Calu3 (cell line): Measurements from ENCODE around the gene SOX15. TPM values are rescaled to one million over a fixed set of nuclear protein-coding genes. Genes with fewer than 3 reads are reported as not detected.

Source experiments
- BruUV-seq: library from RNA; stranded (reverse); fragments of 400-500 nt; replicated peaks from 2 replicates; lab custom pipeline; 2021; lab: Mats Ljungman, UMichigan
- CTCF ChIA-PET: fragments of 300-600 bp; sonication (Branson Sonifier 250); formaldehyde crosslinking; loops from one replicate; lab custom pipeline; 2022; ENCODE audit warnings: antibody characterized with exemption; lab: Charles Lee
- DNase-seq: peaks from one replicate; pipeline ENCODE4 v3.0.0; 2022
- H3K27ac Mint-ChIP-seq: one replicate; pipeline ENCODE4 v1.8.0; 2022; ENCODE audit warnings: mixed read lengths; ENCODE audit not compliant: unreplicated experiment
- H3K27me3 Mint-ChIP-seq: one replicate; pipeline ENCODE4 v1.8.0; 2022; ENCODE audit warnings: mixed read lengths; ENCODE audit not compliant: unreplicated experiment
- H3K36me3 Mint-ChIP-seq: one replicate; pipeline ENCODE4 v1.8.0; 2022; ENCODE audit warnings: mild to moderate bottlenecking, moderate library complexity, mixed read lengths; ENCODE audit not compliant: insufficient read depth, unreplicated experiment
- H3K4me1 Mint-ChIP-seq: one replicate; pipeline ENCODE4 v1.8.0; 2022; ENCODE audit warnings: mild to moderate bottlenecking, low read depth, mixed read lengths; ENCODE audit not compliant: unreplicated experiment
- H3K4me3 Mint-ChIP-seq: one replicate; pipeline ENCODE4 v1.8.0; 2022; ENCODE audit warnings: mild to moderate bottlenecking, low read depth, moderate library complexity, mixed read lengths; ENCODE audit not compliant: unreplicated experiment
- H3K9me3 Mint-ChIP-seq: one replicate; pipeline ENCODE4 v1.8.0; 2022; ENCODE audit warnings: low read depth, mixed read lengths; ENCODE audit not compliant: unreplicated experiment
- CTCF ChIP-seq: fragments of 200-600 bp; IDR thresholded peaks from one replicate; pipeline ENCODE4 v1.8.0; 2022; ENCODE audit warnings: antibody characterized with exemption; ENCODE audit not compliant: unreplicated experiment
- intact Hi-C: fragments of 100-400 bp; cut with micrococcal nuclease; formaldehyde crosslinking; loops from one replicate; pipeline ENCODE4 v1.10.0; 2022; ENCODE audit not compliant: unreplicated experiment
- total RNA-seq: library from RNA; stranded (reverse); gene quantifications from 2 replicates; pipeline ENCODE4 v1.2.3, GENCODE V29; 2022

Gene SOX15
- total RNA-seq, 1 experiment from 2014 or later, result not detected

- CTCF ChIA-PET, result no interaction called here
- H3K27me3 Mint-ChIP-seq, result no peaks in the 10 kb centered on the region
- no TSS peak for BruUV-seq
- peaks cover 77% of the 10 kb centered on the region for H3K36me3 Mint-ChIP-seq
- H3K4me1 Mint-ChIP-seq, result peaks cover 31% of the 10 kb centered on the region
- intact Hi-C loops, result loop anchor here (5.0 kb wide), 2 partner anchors 126 to 206 kb away; partner anchors contain the start of genes FGF11, TMEM102 and TMEM95
- TF ChIP-seq CTCF, result no peak
- H3K4me3 Mint-ChIP-seq, result peak overlapping the region; percentile 90
- H3K27ac Mint-ChIP-seq, result no peak overlapping the region
- no peak for DNase-seq
- no peaks in the 10 kb centered on the region for H3K9me3 Mint-ChIP-seq
Observed at GRCh38 chr17:7563115-7563869, 26.6 kb downstream of the SOX15 start.

GRCh38 chr17:7562208-7562605 is 27.7 kb downstream of the SOX15 start:
- no TSS peak for BruUV-seq
- intact Hi-C loops, result loop anchor here (5.0 kb wide), 2 partner anchors 125 to 205 kb away; partner anchors contain the start of genes FGF11, TMEM102 and TMEM95
- H3K4me3 Mint-ChIP-seq, result peak overlapping the region; percentile 90
- H3K27me3 Mint-ChIP-seq, result no peaks in the 10 kb centered on the region
- peak overlapping the region; percentile 86 for H3K27ac Mint-ChIP-seq
- no peak for DNase-seq
- H3K36me3 Mint-ChIP-seq, result peaks cover 78% of the 10 kb centered on the region
- H3K4me1 Mint-ChIP-seq, result peaks cover 40% of the 10 kb centered on the region
- CTCF ChIA-PET, result interaction anchor here (2.2 kb wide), 1 partner anchor 126 kb away, joined by 13 read pairs; the partner anchor contains the start of gene TMEM102
- no peaks in the 10 kb centered on the region for H3K9me3 Mint-ChIP-seq
- TF ChIP-seq CTCF, result no peak

GRCh38 chr17:7561589-7562207 is 28.2 kb downstream of the SOX15 start, which contains the start of gene SENP3:
Gene SENP3, plus strand, starts transcription at chr17:7561919. Its CDS starts 1,158 bp downstream, at chr17:7563077.
- intact Hi-C loops, result loop anchor here (1.0 to 5.0 kb wide), 3 partner anchors 47 to 204 kb away; partner anchors contain the start of genes FGF11, TMEM102 and TMEM95
- H3K27ac Mint-ChIP-seq, result peak within 1 kb of the TSS; percentile 86
- peaks cover 75% of the 10 kb centered on the region for H3K36me3 Mint-ChIP-seq
- no peaks in the 10 kb centered on the region for H3K9me3 Mint-ChIP-seq
- peak within 1 kb of the TSS; percentile 90 for H3K4me3 Mint-ChIP-seq
- BruUV-seq, result no TSS peak
- peaks cover 40% of the 10 kb centered on the region for H3K4me1 Mint-ChIP-seq
- no peaks in the 10 kb centered on the region for H3K27me3 Mint-ChIP-seq
- TF ChIP-seq CTCF, result no peak
- peak; percentile 88 for DNase-seq
- CTCF ChIA-PET, result interaction anchor here (1.3 to 2.2 kb wide), 3 partner anchors 29 to 281 kb away, joined by 3 to 13 read pairs (median 5); partner anchors contain the start of genes SLC2A4 and TMEM102

GRCh38 chr17:7561028-7561575 is 28.8 kb downstream of the SOX15 start:
- DNase-seq, result peak; percentile 90
- CTCF ChIA-PET, result interaction anchor here (0.6 to 2.6 kb wide), 12 partner anchors 13 to 1292 kb away, joined by 3 to 33 read pairs (median 3); partner anchors contain the start of genes DNAH2, SLC2A4, TMEM102 and TMEM256

More at GRCh38 chr17:7561028-7561575, 28.8 kb downstream of the SOX15 start:
- H3K9me3 Mint-ChIP-seq, result no peaks in the 10 kb centered on the region
- TSS peak; percentile 82 for BruUV-seq
- peak; percentile 43 for TF ChIP-seq CTCF
- intact Hi-C loops, result loop anchor here (1.0 to 5.0 kb wide), 3 partner anchors 47 to 204 kb away; partner anchors contain the start of genes FGF11, TMEM102 and TMEM95
- H3K4me1 Mint-ChIP-seq, result peaks cover 40% of the 10 kb centered on the region
- peak overlapping the region; percentile 64 for H3K27ac Mint-ChIP-seq
- peak overlapping the region; percentile 90 for H3K4me3 Mint-ChIP-seq
- no peaks in the 10 kb centered on the region for H3K27me3 Mint-ChIP-seq
- peaks cover 72% of the 10 kb centered on the region for H3K36me3 Mint-ChIP-seq
